Stomach (tissue), 4 donors: ENCODE data around the gene ASTN1.

ENCODE experiments used
- EP300 ChIP-seq: sonication (generic); formaldehyde crosslinking; IDR thresholded peaks from one replicate; pipeline ENCODE4 v1.6.1; 2017; ENCODE audit warnings: antibody characterized with exemption
- POLR2A ChIP-seq, 4 donors: fragments of 450-650 bp; IDR thresholded peaks; one replicate each; pipeline ENCODE4 v1.6.1; 2016; ENCODE audit warnings: antibody characterized with exemption in 4 of 4, control low read depth in 2 of 4, mild to moderate bottlenecking in 1 of 4, moderate library complexity in 1 of 4
- POLR2AphosphoS5 ChIP-seq, 3 donors: sonication (generic); formaldehyde crosslinking; IDR thresholded peaks; one replicate each; pipeline ENCODE4 v1.6.1; 2016; ENCODE audit warnings: antibody characterized with exemption in 3 of 3
- TF ChIP-seq, protein P1 (sequence below), 7 experiments: fragments of 450-650 bp in 4 of 7; fragments of 200-600 bp in 3 of 7; sonication (generic) in 3 of 7; IDR thresholded peaks; one replicate each; pipeline ENCODE4 v1.5.1; 2016 to 2019; ENCODE audit warnings: antibody characterized with exemption in 7 of 7, control low read depth in 2 of 7, mild to moderate bottlenecking in 1 of 7

- TF ChIP-seq, protein P1, sequence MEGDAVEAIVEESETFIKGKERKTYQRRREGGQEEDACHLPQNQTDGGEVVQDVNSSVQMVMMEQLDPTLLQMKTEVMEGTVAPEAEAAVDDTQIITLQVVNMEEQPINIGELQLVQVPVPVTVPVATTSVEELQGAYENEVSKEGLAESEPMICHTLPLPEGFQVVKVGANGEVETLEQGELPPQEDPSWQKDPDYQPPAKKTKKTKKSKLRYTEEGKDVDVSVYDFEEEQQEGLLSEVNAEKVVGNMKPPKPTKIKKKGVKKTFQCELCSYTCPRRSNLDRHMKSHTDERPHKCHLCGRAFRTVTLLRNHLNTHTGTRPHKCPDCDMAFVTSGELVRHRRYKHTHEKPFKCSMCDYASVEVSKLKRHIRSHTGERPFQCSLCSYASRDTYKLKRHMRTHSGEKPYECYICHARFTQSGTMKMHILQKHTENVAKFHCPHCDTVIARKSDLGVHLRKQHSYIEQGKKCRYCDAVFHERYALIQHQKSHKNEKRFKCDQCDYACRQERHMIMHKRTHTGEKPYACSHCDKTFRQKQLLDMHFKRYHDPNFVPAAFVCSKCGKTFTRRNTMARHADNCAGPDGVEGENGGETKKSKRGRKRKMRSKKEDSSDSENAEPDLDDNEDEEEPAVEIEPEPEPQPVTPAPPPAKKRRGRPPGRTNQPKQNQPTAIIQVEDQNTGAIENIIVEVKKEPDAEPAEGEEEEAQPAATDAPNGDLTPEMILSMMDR (IDR thresholded peaks at IDR 0.05) = no peak
- TF ChIP-seq EP300 (no peak), POLR2A (IDR thresholded peaks at IDR 0.05) (no peak), POLR2AphosphoS5 (IDR thresholded peaks at IDR 0.05) (no peak)
Observed at GRCh38 chr1:177032434-177032833, 132.1 kb downstream of the ASTN1 start.
